Measurements from ENCODE around the gene ARID4B.
"Not testable (repeated sequence)": the region's sequence is repeated elsewhere in the genome, so short reads cannot be mapped to it uniquely, and the experiment has no call there.

Gene ARID4B

DNA sequence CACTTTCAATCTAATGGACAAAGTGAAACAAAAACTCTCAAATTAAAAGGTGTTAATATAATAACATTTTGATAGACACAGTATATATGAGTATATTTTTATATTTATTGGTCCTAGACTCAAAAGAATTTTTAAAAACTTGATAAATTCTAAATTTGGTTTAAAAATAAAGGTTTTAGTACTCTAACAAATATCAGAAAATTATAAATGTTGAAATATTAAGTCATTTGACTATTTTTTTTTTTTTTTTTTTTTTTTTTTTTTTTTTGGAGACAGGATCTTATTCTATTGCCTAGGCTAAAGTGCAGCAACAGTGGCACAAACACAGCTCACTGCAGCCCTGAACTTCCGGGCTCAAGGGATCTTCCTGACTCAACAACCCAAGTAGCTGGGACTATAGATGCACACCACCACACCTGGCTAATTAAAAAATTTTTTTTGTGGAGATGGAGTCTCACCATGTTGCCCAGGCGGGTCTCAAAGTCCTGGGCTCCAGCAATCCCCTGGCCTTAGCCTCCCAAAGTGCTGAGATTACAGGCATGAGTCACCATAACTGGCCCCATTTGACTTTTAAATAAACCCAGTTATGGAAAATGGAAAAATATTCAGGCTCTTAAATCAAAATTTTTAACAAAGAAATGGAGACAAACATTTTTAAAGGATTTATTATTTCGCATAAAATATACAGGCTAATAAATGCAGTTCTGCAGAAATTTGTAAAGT lies 106.2 kb downstream of the ARID4B start:
- DNase-seq: no peak

DNA sequence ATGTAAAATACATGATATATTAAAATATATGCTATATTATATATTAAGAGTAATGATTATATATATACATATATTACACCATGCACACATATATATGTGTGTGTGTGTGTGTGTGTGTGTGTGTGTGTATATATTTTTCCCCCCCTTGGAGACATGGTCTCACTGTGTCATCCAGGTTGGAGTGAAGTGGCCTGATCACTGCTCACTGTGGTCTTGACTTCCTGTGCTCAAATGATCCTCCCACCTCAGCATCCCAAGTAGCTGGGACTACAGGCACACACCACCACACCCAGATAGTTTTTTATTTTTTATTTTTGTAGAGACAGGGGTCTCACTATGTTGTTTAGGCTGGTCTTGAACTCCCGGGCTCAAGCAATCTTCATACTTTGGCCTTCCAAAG lies 112.5 kb downstream of the ARID4B start:
- DNase-seq: no peak

DNA sequence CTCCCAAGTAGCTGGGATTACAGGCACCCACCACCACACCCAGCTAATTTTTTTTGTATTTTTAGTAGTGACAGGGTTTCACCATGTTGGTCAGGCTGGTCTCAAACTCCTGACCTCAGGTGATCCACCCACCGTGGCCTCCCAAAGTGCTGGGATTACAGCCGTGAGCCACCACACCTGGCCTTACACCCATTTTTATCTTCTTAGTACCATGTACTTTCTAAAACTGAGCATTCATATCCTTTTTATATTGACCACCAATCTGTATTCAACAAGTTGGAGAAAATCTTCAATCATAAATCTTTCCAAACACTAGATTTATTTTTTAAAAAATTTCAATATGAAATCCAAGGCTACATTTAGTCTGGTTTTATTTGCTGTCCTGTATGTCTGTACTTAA lies 113.0 kb downstream of the ARID4B start:
- not testable (repeated sequence) for DNase-seq

DNA sequence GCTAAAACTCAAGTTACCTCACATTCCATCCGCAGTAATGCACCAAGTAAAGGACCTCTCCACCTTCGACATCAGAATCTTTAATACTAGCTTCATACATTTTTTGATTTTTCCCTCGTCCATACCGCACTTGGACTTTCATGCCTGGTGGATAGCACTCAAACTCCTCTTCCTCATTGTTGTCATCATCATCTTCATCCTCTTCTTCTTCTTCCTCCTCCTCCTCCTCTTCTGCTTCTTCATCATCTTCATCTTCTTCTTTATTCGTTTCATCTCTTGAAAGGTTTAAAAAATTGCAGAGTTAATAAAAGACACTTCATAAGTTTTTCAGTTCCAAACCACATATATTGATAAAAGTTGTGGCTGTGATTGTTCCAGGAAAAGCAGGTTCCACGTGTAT lies 114.2 kb downstream of the ARID4B start:
- DNase-seq: no peak

DNA sequence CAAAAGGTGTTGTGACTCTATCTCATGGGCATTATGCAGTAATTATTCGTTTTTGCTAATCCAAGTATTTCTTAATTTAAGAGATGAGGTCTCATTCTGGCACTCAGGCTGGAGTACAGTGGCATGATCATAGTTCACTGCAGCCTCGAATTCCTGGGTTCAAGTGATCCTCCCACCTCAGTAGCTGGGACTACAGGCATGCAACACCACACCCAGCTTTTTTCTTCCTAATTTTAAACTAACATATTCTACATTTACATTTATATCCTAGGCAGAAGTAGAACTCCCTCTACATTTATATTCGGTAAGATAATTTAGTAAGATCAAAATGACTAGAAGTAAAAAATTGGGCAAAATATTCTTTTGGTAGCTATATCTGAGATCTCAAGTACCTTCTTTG lies 116.5 kb downstream of the ARID4B start:
- no peak for DNase-seq

DNA sequence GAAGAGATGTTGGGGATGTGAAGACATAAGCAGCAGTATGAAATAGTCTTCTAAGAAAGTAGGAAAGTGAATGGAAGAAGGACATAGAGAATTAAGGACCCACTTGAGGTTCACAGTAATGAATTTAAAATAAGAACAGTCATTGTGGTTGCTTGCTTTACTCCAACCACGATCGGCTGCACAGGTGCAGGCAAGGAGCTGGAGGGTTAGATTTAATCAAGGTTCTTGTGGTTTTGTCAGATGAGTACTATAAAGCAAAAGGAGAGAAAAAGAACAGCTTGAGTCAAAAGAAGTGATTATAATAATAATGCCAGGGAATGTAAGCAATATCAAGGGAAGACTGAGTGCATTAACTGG lies 120.8 kb downstream of the ARID4B start:
- no peak for DNase-seq

DNA sequence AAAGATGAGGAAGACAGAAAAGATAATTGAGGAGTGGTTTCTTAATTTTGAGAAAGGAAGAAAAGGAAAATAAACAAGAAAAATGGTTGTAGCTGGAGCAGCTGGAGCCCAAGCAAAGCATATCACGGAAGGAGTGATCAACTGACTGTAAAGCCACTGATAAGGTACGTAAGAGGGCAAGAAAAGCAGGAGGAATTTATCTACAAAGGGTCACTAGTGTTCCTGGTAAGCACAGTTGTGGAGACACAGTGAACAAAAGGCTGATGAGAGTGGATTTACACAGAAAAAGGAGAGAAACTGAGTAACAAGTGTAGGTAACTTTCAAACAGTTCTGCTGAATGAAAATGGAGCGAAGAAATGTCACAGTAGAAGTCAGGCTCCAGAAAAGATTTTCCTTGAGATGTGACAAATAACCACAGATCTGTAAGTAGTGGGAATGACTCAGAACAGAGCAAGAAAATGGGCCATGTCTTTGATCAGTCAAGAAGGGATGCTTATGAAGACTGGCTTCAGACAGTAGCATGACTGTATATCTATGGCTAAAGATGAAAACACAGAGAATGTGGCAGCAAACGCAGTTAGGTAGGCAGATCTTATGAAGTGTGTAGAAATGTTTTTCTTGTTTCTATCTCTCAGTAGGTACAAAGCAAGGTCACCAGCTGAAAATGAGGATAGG lies 121.3 kb downstream of the ARID4B start:
- no peak for DNase-seq

DNA sequence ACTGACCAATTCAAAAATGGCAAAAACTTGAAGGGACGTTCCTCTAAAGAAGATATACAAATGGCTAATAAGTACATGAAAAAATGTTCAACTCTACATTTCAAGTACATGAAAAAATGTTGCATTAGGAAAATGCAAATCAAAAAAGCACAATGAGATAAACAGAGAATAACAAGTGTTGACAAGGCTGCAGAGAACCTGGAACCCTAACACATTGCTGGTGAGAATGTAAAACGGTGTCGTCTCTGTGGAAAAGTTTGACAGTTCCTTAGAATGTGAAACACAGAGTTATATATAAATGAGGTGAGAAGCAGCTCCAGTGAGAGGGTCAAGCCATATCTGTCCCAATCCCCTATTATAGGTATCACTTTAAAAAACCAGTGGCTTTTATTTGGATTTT lies 122.3 kb downstream of the ARID4B start:
- no peak for DNase-seq

DNA sequence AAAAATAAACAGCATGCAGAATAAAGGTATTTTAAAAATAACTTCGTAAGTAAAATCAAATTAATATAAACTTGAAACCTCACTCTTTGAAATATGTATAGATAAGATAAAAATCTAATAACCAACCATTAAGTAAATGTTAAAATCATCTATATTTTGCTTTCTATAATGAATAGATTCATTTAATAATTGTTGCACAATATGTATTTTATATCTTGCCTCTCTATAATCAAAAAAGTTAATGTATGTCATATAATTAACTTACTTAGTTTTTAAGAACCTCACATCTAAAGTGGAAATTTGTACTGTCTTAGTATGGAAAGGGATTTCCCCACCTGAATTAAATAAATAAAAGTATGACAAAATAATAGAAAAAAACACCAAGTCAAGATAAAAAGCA lies 124.6 kb downstream of the ARID4B start:
- no peak for DNase-seq

DNA sequence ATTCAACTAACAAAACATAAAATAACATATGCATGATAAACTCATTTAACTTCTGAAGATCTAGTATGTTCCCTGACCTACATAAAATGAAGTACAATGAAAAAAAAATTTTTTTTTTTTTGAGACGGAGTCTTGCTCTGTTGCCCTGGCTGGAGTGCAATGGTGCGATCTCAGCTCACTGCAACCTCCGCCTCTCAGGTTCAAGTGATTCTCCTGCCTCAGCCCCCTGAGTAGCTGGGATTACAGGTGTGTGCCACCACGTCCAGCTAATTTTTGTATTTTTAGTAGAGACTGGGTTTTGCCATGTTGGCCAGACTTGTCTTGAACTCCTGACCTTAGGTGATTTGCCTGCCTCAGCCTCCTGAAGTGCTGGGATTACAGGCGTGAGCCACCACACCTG lies 125.5 kb downstream of the ARID4B start:
- not testable (repeated sequence) for DNase-seq

DNA sequence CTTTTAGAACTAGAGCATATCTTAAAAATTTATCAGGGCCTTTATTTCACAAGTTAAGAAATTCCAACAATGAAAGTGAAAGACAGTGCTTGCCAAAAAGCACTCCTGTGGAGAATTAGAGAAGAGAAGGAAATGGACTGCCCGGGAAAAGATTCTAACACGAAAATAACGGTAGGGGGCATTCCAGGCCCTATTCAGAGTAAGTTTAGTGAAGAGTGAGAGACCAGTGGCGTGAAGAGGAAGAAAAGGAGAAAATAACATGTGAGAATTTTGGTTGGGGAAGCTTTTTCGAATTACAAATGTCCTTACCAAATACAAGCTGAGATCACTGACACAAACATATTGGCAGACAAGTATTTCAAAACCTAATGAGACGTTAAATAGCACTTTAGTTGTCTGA lies 128.5 kb downstream of the ARID4B start:
- DNase-seq: peak in 1 of 2 donors; percentile 68

DNA sequence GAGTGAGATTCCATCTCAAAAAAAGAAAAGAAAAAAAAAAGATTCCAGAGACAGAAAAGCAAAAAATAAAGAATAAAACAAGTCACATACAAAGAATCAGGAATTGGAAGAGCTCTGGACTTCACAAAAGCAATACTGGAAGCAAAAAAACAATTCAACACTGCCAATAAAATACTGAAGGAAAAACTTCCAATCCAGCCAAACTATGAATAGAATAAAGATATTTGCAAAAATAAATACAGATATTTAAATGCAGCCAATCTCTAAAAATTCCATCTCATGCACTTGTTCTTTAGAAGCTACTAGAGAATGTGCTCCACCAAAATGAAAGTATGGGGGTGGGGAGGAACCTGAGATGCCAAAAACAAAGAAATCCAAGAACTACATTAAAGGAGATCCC lies 137.5 kb downstream of the ARID4B start:
- no peak for DNase-seq

DNA sequence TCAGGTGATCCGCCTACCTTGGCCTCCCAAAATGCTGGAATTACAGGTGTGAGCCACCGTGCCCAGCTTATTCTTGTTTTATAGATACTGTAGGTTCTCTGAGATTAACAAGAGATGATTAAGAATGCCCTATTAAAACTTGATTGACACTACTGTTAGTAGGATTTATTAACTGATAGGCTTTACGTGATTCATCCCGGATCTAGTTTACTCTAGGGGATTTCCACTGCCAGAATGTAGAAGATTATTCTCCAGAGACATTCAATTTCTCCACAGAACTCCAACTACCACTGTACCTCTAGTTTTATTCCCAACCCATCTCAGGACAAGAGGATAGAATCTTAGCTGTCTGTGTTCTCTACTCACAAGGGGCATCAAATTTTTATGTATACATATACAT lies 140.7 kb downstream of the ARID4B start:
- no peak for DNase-seq

DNA sequence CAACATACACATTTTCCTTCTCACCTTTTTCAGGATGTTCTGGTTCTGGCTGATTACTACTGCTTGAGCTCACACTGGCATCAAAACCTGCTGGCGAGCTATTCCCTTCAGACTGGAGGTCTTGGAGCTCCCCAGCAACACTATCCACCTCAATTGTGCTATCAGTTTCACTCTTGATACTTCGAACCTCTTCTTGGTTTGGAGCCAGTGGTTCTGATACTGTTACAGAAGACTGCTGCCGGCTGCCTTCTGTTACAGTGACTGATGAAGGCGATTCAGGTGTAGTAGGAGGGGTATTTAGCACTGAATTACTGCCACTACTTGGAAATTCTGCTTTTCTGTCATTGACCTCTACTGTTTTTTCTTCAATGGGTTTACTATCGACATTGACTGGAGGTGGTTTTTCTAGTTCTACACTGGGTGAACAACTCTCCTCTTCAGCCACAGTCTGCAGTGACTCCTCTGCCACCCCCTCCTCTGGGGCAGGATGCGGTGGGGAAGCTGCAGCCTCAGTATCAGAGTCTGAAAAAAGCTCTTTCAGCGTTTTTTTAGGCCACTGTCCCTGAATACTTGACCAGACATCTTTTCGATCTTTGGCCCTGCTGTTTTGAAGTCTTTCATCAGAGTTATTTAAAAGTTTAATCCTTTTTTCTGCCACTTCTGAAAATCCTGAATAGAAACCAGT lies 146.3 kb downstream of the ARID4B start:
- DNase-seq: no peak

DNA sequence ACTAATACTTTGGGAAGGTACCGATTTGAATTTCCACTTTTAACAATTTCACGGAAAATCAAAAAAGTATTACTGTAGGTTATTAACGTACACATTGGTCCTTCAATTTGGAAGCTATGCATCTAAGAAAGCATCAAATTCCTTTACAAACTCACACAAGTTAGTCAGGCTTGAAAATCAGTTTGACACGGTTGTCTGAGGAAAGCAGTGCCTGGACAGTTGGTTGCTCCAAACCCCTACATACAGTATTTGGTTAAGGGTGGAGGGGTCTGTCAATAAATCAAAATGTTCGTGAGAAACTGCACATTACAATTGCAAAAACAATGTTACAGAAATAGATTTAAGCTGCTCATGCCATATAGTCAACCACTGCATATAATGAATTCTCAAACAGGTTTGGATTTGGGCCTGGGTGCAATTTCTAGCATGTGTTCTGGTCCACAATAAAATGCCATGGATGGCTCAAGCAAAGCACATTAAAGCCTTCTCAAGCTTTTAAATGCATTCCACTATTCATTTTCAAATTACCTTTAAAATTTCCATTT lies 147.0 kb downstream of the ARID4B start:
- no peak for DNase-seq

DNA sequence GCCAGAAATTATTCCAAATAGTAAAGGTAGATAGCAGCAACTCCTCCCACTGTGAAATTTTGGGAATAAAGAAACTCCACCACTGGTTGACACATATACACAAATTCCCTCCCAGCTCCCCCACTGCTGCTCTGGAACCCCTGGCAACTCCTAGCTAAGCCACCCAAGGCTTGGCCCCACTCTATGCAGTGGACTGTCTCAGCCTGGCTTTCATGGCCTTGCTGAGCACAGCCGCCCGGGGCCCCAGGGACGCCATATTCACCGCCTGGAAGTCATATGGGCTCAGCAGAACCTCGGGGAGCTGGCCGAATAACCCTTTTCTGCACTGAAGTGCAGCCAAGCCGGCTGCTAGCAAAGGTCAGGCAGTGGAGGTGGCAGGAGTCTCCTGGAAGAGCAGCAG lies 151.5 kb downstream of the ARID4B start:
- DNase-seq: no peak

DNA sequence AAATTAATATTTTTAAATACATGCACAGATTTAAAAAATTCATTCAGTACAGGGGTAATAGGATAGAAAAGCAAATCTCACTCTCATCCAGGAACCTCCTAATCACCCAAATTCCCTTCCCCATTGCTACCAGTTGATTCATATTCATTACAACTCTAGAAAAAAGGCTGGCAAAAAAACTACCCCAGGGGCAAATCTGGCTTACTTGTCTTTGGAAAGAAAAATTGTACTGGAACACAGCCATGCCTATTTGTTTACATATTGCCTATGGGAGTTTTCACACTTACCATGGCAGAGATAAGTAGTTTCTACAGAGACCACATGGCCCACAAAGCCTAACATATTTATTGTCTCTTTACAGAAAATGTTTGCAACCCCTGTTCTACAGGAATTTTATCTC lies 158.0 kb downstream of the ARID4B start:
- no peak for DNase-seq

DNA sequence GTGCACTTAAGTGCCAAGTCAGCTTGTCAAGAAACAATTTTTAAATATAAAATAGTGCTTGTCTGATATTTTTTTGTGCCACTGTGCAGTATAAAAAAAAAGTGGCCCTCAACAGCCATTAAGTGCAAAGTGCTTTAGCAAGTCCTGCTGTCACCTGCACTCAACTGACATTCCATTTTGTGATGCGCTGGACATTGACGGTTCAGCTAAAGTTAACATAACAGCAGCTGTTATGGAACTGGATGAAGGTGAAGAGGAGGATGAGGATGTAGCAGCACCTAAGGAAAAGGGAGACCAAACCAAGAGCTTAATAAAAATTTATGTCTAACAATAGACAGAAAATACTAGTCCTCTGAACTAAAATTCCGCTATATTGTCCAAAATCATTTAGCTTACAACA lies 159.6 kb downstream of the ARID4B start:
- DNase-seq: no peak

DNA sequence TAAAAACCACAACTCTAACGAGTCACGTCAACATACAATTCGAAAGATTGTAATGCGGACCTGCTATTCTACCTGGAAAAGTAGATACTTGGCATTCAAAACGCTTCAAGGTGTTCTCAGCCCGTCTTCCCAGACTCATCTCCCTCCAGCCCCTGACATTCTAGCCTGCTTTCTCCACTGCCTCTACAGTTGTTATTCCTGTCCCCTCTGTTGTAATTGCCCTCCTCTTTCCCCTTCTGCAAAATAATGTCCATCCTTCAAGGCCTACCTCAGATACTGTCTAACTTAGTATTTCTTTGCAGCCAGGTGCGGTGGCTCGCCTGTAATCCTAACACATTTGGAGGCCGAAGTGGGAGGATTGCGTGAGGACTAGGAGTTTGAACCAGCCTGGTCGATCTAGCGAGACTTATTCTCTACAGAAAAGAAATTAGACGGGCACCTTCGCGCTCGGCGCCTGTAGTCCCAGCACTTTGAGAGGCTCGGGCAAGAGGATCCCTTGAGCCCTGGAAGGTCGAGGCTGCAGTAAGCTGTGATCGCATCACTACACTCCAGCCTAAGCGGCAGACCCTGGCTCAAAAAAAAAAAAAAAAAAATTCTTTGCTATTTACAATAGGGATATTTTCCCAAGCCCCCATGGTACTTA lies 166.2 kb downstream of the ARID4B start:
- no peak for DNase-seq

DNA sequence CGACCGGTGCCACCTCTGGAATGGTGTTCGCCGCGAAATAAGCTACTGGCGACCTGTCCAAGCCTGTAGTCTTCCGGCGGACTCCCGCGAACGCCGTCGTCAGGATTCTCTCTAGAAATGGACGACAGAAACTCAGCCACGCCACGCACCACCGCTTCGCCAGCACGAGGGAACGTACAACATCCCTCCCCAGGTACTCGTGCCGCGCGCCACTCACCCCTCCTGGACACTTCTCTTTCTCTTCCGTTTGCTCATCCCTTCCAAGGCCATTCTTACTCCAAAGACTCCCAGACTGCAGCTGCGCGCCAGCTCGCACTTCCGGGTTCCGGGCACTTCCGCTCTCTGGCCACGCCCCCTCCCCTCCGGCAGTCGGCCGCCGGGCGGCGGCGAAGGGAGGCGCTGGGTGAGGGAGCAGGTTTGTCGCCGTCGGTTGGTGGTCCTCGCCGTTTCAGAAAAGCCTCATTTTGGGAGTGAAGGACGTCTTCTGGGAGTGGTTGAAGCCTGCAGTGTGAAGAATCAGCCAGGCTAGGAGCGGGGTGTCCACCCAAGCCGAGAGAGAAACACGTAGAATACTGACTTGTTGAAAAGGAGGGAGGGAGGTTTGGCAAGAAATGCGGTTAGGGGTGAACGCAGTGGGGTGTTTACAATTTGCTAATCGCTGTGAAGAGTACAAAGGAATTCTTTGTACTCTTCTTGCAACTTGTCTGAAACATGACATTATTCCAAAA lies 166.9 kb downstream of the ARID4B start, which contains the start of gene RBM34:
Gene RBM34, minus strand, starts transcription at position 294 of the 728 bp plus-strand sequence. Its CDS starts 24 bp downstream, at position 270.
- peak; percentile 89 to 94 for DNase-seq

DNA sequence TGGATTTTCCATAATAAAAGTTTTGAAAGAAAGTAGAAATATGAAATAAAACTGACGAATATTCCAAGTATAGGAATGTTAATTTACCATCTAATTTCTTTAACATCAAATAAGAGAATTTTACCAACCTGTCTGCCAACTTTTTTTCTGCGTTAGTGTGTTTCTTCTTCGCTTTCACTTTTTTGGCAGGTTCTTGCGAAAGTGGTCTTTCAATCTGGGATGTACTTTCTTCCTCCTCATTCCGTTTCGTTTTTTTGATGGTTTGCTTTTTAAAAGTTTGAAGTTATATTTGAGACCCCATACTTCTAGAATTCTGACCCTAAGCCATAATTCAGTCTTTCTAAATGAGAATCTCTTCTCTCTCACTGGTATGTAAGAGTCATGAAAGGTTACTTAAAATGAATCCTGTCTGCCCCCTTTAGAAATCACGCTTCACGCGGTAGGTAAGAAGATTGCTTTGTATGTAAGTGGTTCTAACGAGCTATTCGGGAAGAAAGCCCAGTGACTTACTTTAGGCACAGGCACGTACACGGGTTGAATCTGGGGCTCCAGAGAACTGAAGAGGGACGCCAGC lies 167.5 kb downstream of the ARID4B start:
- DNase-seq: peak in 1 of 2 donors; percentile 51

DNA sequence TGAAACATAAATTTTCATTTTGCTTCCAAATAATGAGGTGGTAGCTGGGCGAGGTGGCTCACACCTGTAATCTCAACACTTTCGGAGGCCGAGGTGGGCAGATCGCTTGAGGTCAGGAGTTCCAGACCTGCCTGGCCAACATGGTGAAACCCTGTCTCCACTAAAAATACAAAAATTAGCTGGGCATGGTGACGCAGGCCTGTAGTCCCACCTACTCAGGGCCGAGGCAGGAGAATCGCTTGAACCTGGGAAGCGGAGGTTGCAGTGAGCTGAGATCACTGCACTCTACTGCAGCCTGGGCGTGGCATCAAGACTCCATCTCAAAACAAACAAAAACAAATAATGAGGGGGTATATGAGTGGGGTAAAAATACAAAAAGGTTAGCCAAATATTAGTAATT lies 168.0 kb downstream of the ARID4B start:
- DNase-seq: not testable (repeated sequence)
